HG02571 (cell line): ENCODE measurements around the gene ARHGEF12.

ENCODE experiments used
- ATAC-seq: cut with Tn5 transposase; IDR thresholded peaks from one replicate; pipeline ENCODE4 v1.9.1; 2021; ENCODE audit warnings: mild to moderate bottlenecking, moderate library complexity; ENCODE audit not compliant: unreplicated experiment

The ARHGEF12 gene

GRCh38 chr11:120386318-120386717, 50.1 kb downstream of the ARHGEF12 start:
- ATAC-seq, result no peak

GRCh38 chr11:120386774-120387371, 50.7 kb downstream of the ARHGEF12 start:
- ATAC-seq, result no peak

- ATAC-seq, result no peak
Measured at GRCh38 chr11:120388261-120388660, 52.0 kb downstream of the ARHGEF12 start.

GRCh38 chr11:120389693-120390584, 53.7 kb downstream of the ARHGEF12 start:
- ATAC-seq, result no peak

GRCh38 chr11:120390585-120390922, 54.3 kb downstream of the ARHGEF12 start:
- no peak for ATAC-seq

- ATAC-seq, result no peak
Measured at GRCh38 chr11:120391292-120391691, 55.1 kb downstream of the ARHGEF12 start.

- no peak for ATAC-seq
Measured at GRCh38 chr11:120391854-120392253, 55.6 kb downstream of the ARHGEF12 start.

- ATAC-seq, result no peak
Measured at GRCh38 chr11:120392314-120392713, 56.1 kb downstream of the ARHGEF12 start.

GRCh38 chr11:120392793-120393192, 56.6 kb downstream of the ARHGEF12 start:
- no peak for ATAC-seq

GRCh38 chr11:120394119-120394518, 57.9 kb downstream of the ARHGEF12 start:
- ATAC-seq, result no peak

- ATAC-seq, result no peak
Measured at GRCh38 chr11:120395778-120396177, 59.6 kb downstream of the ARHGEF12 start.

GRCh38 chr11:120398132-120398531, 61.9 kb downstream of the ARHGEF12 start:
- no peak for ATAC-seq

- no peak for ATAC-seq
Measured at GRCh38 chr11:120399307-120399706, 63.1 kb downstream of the ARHGEF12 start.

GRCh38 chr11:120400564-120401364, 64.6 kb downstream of the ARHGEF12 start:
- no peak for ATAC-seq

GRCh38 chr11:120401506-120401905, 65.3 kb downstream of the ARHGEF12 start:
- ATAC-seq, result no peak

GRCh38 chr11:120403966-120404365, 67.8 kb downstream of the ARHGEF12 start:
- no peak for ATAC-seq

- ATAC-seq, result no peak
Measured at GRCh38 chr11:120404495-120404894, 68.3 kb downstream of the ARHGEF12 start.

- no peak for ATAC-seq
Measured at GRCh38 chr11:120409655-120410054, 73.4 kb downstream of the ARHGEF12 start.

- ATAC-seq, result no peak
Measured at GRCh38 chr11:120410622-120411380, 74.6 kb downstream of the ARHGEF12 start.

- no peak for ATAC-seq
Measured at GRCh38 chr11:120413480-120413879, 77.3 kb downstream of the ARHGEF12 start.

GRCh38 chr11:120420572-120420971, 84.4 kb downstream of the ARHGEF12 start:
- no peak for ATAC-seq
